Measurements from ENCODE around the gene RBM19.
"Not testable (repeated sequence)": the region's sequence is repeated elsewhere in the genome, so short reads cannot be mapped to it uniquely, and the experiment has no call there.

Gene RBM19

GRCh38 chr12:113815031-113815430 lies 151.1 kb downstream of the RBM19 start:
- TF ChIP-seq CTCF (conservative IDR thresholded peaks at IDR 0.05), result no peak
- H3K27ac ChIP-seq, result no peak overlapping the region

DNA sequence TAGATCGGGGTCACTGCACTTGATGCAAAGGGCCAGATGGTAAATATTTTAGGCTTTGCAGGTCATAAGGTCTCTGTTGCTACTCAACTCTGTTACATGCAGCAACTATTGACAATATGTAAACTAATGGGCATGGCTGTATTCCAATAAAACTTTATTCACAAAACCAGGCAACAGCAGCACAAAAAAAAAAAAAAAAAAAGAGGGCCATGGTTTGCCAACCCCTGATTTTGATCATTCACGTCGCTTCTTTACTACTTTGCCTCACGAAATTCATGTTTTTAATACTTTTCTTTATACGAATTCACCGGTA lies 152.9 kb downstream of the RBM19 start:
- TF ChIP-seq CTCF (conservative IDR thresholded peaks at IDR 0.05), result no peak
- H3K27ac ChIP-seq, result no peak overlapping the region

DNA sequence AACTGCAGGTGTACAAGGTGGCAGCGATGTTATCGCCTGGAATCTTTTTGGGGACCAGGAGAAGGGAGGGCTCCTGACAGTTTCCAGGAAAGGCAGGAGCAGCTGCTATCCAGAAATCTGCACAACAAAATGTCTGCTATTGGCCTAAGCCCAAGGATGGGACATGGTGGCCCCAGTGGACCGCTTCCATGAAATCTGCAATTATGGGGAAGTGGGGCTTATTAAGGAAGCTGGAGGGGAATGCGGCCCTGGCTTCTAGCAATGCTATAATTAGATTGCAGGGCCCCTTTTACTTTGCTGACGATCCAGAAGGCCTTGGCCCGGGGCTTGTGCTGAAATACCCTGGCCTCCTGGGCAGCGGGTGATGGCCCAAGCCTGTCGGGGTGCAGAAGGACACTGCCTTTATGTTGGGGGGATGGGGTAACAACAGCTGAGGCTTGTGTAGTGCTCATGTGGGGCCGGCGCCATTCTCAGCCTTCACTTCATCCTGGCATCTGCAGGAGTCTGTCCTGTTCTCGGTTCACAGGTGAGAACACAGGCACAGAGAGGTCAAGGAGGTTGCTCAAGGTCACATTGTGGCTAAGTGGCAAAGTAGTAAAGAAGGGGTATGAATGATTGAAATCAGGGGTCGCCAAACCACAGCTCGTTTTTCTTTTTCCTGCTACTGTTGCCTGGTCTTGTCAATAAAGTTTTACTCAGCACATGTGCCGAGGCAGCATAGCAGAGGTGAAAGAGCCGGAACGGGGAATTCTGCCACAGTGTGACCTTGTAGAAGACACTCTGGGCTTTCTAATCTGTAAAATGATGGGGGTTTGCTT lies 153.5 kb downstream of the RBM19 start:
- H3K27ac ChIP-seq, result no peak overlapping the region
- no peak for TF ChIP-seq CTCF (conservative IDR thresholded peaks at IDR 0.05)

GRCh38 chr12:113809462-113810220 lies 156.5 kb downstream of the RBM19 start:
- H3K27ac ChIP-seq, result not testable (repeated sequence)

DNA sequence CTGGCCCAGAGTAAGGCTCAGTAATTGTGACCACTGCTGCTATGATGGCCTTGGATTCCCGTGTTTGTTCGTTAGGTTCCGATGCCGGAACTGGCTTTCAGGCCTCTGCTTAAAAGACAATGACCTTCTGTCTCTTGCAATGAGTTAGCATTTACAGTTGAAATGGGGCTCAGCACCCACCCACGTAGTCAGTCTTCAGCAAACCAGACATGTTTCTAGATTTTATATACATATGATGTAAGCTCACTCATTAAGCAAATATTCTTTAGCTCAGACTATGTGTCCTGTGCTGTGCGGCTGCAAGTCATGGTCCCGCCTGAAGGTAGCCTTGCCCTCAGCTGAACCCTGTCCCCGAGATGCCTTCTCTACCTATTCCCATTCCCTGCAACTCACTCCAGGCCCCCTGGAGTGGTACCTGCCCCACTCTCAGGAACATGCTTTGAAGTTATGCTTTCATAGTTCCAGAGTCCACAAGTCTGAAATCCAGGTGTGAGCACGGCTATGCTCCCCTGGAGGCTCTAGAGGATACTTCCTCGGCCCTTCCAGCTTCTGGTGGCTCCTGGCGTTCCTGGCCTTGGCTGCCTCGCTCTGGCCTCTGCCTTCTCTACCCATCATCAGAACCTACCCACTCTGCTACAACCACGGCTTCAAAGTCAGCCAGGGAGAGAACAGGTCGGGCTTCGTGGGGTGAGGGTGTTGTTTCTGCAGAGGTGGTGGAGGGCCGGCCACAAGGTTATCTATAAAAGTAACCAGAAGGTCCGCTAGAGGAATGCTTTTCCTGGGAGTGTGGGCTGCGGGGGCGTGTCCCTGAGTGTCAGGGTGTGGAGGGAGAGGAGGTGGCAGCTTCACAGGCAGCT lies 157.8 kb downstream of the RBM19 start:
- H3K27ac ChIP-seq, result no peak overlapping the region
- TF ChIP-seq CTCF (conservative IDR thresholded peaks at IDR 0.05), result no peak

- H3K27ac ChIP-seq, result no peak overlapping the region
- TF ChIP-seq CTCF (conservative IDR thresholded peaks at IDR 0.05), result no peak
Measured at GRCh38 chr12:113805673-113806072, 160.5 kb downstream of the RBM19 start.

GRCh38 chr12:113804961-113805600 lies 161.0 kb downstream of the RBM19 start:
- no peak for TF ChIP-seq CTCF (conservative IDR thresholded peaks at IDR 0.05)
- no peak overlapping the region for H3K27ac ChIP-seq

All from VCaP (cell line).